Stimulated activated CD4-positive, alpha-beta T cell treated with anti-CD3 and anti-CD28 coated beads, Interleukin-4, amount 100 ng/mL, for 4 hours (primary cell): Measurements from ENCODE around the gene NDUFB7.
A peak's percentile ranks its signal among the peaks of the same experiment; 100 is the strongest.

Experiments
- DNase-seq, 2 experiments: peaks; one replicate each; pipeline ENCODE4 v3.0.0-alpha.2; 2020

The NDUFB7 gene

GRCh38 chr19:14519245-14519859 is 52.5 kb downstream of the NDUFB7 start:
- DNase-seq, result no peak

DNA sequence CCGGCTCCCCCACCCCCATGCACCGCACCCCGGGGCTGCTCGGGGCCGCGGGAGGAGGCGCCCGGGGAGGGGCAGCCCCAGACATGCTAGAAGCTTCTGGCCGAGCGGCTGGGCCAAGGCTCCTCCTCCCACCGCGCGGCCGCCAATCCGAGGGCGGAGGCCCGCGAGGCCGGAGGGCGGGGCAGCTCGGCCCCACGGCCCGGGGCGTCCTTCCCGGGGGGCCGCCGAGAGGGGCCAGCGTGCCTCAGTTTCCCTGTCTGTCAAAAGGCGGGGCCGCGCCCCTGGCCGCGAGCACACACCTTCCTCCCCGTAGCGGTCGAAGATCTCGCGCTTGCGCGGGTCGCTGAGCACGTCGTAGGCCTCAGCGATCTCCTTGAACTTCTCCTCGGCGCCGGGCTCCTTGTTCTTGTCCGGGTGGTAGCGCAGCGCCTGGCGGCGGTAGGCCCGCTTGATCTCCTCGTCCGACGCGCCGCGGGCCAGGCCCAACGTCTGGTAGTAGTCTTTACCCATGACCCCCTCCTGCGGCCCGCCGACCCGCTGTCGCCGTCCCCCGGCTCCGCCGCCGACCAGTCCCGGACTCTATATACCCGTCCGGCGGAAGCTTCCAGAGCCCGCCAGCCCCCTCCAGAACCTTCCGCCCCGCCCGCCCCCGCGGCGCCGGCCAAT is 53.9 kb downstream of the NDUFB7 start, which contains the start of gene DNAJB1:
Gene DNAJB1, minus strand, starts transcription at position 558 of the 666 bp plus-strand sequence. Its CDS starts 48 bp downstream, at position 510.
- DNase-seq, result peak; percentile 62 to 69

GRCh38 chr19:14517446-14517839 is 54.4 kb downstream of the NDUFB7 start:
- DNase-seq, result peak in 1 of 2 experiments; percentile 24

DNA sequence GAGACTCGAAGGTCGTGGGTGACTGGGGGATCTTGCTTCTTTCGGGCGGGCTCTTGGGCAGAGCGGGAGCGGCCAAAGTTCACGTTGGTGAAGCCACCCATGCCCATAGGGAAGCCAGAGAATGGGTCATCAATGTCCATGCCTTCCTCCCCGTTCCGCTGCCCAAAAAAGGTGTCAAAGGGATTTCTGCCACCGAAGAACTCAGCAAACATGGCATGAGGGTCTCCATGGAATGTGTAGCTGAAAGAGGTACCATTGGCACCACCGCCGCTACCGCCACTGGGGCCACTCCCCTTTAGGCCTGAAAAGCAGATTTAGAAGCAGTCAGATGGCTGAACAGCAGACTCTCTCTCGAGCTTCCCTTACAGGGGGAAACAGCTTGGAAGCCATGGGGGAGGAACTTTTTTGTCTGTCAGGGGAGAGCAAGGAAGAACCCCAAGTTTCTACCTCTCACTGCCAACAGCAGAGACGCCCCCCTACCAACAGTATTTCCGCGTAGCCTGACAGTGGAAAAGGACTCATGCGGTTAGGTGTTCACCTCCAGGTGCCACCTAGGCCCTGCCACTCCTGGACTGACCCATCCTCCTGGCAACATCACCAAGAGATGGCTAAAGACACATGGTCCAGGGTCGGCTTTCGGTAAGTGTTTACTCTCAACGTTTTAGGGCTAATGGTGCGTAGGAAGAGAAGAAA is 55.0 kb downstream of the NDUFB7 start:
- no peak for DNase-seq
